SU-DHL-6 (cell line): Measurements from ENCODE around the gene LRBA.

ENCODE experiments used
- EZH2phosphoT487 ChIP-seq: fragments of 200-600 bp; sonication (generic), shearing (Covaris generic); conservative IDR thresholded peaks from 2 replicates; pipeline ENCODE4 v1.6.1; 2018; ENCODE audit warnings: mild to moderate bottlenecking, antibody characterized with exemption, low read length, moderate library complexity, mixed read lengths
- TF ChIP-seq, protein P1 (sequence below): fragments of 200-600 bp; sonication (generic); IDR thresholded peaks from one replicate; pipeline ENCODE4 v1.5.1; 2017; ENCODE audit warnings: antibody characterized with exemption, mild to moderate bottlenecking, low read length, moderate library complexity; ENCODE audit not compliant: insufficient read depth, poor library complexity, severe bottlenecking

DNA sequence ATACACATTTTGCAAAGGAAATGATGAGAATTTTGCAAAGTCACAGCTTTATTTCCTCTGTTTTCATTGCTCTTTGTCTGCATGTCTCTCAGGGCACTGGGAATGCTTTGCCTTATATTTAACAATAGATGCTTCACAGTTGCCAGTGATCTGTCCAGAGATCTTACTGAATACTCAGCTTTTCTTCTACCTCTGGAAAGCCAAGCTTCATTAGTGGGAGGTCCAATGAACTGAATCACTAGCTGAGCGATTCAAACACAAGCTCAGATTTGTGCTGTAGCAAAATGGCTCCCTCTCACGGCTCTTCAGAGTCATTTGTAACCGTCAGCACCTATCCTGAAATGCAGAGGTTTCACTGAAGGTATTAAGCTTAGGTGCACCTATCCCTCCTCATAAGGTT is 797.9 kb downstream of the LRBA start:
- TF ChIP-seq, protein P1, sequence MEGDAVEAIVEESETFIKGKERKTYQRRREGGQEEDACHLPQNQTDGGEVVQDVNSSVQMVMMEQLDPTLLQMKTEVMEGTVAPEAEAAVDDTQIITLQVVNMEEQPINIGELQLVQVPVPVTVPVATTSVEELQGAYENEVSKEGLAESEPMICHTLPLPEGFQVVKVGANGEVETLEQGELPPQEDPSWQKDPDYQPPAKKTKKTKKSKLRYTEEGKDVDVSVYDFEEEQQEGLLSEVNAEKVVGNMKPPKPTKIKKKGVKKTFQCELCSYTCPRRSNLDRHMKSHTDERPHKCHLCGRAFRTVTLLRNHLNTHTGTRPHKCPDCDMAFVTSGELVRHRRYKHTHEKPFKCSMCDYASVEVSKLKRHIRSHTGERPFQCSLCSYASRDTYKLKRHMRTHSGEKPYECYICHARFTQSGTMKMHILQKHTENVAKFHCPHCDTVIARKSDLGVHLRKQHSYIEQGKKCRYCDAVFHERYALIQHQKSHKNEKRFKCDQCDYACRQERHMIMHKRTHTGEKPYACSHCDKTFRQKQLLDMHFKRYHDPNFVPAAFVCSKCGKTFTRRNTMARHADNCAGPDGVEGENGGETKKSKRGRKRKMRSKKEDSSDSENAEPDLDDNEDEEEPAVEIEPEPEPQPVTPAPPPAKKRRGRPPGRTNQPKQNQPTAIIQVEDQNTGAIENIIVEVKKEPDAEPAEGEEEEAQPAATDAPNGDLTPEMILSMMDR: no peak
- no peak for TF ChIP-seq EZH2phosphoT487
